GM11168 (cell line): ENCODE results near the gene ARHGAP18.

ENCODE experiments used
- in situ Hi-C: fragments of 300-500 bp; cut with MboI; formaldehyde crosslinking; loops from one replicate; pipeline ENCODE4 v1.12.0; 2022; ENCODE audit warnings: low sequenced_read_pairs; ENCODE audit not compliant: unreplicated experiment

The ARHGAP18 gene

DNA sequence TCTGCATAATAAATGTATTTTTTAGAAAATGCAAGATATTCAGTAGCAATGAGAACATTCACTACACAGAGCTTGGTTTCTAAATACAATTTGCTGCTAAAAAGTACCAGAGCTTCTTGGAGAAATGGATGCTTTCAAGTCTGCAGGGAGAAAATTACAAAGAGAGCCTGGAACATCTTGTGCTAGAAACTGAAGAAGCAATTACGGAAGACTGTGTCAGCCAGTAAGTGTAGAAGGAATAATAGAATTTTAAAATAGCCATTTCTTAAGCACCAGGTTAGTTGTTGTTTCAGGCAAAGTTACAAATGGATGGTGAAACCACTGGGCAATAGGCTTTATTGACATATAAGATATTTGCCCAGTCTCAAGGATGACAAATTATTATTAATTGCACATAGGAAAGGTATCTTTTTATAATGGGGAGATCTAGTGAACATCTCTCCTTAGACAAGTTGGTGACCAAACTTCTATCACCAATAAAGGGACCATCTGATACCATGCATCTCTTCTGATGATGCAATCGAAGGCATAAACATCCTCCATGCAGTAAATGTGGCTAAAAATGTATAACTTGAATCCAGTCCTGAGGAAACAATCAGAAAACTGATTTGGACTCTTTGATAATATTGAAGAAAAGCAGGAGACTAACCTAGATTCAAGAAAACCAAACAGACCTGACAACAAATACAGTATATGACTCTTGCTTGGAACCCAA lies 81.7 kb downstream of the ARHGAP18 start:
- in situ Hi-C loops = loop anchor here (5.0 kb wide), 1 partner anchor 99 kb away; no protein-coding TSS in a partner anchor

DNA sequence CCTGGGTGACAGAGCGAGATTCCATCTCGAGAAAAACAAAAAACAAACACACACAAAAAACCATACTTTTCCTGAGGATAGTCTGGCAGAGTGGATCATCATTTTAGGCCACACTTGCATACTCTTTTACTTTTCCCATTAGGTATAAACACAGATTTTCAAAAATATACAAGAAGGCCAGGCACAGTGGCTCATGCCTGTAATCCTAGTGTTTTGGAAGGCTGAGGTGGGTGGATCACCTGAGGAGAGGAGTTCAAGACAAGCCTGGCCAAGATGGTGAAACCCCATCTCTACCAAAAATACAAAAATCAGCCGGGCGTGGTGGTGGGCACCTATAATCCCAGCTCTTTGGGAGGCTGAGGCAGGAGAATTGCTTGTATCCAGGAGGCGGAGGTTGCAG lies 85.5 kb downstream of the ARHGAP18 start:
- in situ Hi-C loops = no loop called here

DNA sequence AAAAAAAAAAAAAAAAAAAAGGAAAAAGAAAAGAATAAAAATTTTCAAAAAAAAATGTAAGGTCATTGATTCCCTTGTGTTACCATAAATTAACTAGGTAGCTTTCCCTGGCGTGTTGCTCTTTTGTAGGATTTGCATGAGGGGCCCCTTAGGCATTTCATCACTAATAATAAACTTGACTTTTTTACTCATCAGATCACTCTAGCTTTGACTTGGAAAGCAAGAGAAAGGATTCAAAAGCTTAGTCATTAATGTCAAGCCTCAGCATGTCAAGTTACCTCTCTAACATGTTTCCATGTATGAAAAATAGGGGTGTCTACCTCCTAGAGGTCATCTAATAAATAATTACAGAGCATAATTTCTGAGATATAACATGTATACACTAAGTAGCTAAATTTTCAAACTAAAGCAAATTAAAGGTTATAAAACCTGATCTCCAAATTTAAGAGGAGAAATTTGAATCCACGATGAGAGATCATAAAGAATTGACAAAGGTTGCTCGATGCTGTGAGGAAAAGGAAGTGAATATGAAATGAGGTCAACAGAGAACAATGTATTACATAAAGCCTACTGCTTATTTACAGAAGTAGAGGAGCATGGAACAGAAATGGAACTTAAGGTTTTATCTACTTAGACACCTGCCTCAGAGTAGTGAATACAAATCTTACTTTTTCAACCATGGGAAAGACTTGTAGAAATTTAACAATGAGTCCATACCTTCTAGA lies 86.8 kb downstream of the ARHGAP18 start:
- in situ Hi-C loops = no loop called here

DNA sequence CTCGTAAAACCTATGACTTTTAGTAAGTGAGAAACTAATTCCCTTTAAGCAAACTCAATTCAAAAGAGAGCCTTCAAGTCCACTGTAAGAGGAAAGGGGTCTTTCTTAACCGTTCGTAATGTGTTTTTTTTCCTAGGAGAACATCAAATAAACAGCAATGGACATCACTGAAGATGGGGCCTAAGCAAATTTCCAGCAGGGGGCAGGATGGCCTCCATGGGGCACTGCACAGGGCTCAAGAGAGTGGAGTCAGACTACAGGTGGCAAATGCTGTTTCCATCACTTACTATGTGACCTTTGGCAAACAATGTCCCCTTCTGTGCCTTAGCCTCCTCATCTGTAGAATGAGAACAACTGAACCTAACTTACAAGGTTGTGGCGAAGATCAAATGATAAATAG lies 88.7 kb downstream of the ARHGAP18 start:
- in situ Hi-C loops = no loop called here

DNA sequence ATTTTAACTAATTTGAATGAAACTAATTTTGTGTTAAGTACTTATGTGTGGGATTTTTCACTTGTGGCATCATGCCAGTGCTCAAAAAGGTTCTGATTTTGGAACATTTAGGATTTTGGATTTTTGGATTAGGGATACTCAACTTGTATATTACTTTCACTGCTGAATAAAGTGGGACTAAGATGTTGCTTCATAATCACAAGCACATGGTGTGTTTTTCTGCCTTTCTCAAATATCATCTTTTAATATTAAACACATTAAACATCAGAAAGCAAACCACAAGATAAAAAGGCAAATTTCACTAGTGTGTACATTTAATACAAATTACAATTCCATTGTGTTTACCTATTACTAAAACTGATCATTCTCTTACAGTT lies 89.8 kb downstream of the ARHGAP18 start:
- in situ Hi-C loops = no loop called here

DNA sequence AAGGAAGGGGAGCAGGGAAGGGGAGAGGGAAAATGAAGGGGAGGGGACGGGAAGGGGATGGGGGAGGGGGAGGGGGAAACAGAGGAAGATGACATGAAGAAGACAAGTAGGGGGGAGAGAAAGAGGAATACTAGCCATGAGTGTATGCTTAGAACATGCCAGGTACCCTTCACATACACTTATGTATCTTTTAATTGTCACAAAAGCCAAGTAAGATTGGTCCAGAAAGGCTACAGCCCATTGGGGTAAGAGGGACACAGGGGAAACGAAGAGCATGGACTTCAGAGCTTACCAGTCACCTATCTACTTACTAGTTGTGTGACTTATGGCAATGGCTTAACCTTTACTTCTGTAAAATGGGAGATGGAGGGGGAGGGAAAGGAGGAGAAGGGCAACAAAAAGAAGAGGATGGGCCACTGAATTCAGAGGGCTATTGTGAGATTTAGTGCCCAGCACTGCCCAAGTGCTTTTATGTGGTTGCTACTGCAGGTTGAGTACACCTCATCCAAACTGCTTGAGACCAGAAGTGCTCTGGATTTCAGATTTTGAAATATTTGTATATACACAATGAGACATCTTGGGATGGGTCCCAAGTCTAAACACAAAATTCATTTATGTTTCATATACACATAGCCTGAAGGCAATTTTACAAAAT lies 90.3 kb downstream of the ARHGAP18 start:
- in situ Hi-C loops = no loop called here

DNA sequence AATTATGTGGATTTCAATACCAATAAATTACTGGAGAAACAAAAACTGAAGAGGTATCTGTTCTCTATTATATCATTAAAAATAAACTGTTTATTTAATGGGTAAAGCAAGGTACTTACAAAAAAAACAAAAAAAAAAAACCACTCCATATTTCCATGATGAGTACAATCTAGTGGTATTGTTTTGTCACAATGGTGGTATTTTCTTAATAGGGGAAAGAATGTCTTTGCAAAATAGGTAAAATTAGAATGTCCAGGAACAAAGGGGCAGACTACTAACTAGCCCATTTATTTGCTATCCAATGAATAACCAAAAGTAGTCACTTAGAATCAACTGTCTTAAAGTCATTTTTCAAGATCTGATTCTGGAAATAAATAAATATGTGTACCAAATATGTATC lies 92.0 kb downstream of the ARHGAP18 start:
- in situ Hi-C loops = no loop called here

DNA sequence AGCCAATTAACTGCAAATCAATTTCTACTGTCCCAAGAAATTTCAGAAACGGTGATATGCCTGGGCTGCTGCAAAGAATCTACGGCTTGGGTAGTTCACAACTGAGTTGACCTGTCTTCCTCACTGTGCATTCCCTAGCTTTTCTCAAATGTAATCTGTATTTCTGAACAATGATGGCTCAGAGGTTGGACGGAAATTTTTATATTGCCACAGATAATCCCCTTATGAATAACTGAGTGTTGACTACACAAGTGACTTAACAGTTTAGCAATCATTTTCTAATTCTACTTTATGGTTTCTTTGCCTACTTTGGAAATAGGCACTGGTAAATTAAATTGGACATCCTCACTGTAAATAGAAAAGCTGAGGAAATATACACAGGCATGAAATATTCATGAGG lies 94.5 kb downstream of the ARHGAP18 start:
- in situ Hi-C loops = no loop called here

DNA sequence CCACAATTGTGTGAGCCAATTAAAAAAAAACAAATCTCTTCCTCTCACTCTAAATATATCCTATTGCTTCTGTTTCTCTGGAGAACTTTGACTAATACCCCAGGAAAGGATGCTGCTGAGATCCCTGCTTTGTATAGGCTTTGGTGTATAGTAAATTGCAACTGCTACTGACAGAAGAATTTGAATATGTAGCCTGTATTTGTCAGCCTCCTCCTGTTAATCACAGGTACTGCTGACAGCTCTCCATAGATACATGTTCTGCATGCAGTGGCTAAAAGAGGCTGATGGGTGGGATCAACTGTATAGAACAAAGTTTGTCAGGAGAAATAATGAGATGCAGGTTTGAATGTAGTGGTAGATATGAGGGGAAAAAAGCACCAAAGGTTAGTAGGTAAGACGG lies 95.0 kb downstream of the ARHGAP18 start:
- in situ Hi-C loops = no loop called here

DNA sequence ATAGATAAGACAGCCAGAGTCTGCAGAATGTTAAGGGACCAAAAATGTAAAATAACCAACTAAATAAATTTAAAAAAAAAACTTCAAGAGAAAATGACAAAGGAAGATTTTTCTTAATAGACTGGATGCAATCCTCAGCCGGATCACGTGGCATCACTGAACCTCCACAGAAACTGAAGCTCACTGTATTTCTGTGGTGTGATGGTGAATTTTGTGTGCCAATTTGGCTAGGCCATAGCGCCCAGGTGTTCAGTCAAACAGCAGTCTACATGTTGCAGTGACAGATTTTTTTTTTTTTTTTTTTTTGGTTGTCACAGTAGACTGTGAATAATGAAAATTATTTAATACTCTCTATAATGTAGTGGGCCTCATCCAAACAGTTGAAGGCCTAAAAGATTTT lies 95.5 kb downstream of the ARHGAP18 start:
- in situ Hi-C loops = no loop called here

DNA sequence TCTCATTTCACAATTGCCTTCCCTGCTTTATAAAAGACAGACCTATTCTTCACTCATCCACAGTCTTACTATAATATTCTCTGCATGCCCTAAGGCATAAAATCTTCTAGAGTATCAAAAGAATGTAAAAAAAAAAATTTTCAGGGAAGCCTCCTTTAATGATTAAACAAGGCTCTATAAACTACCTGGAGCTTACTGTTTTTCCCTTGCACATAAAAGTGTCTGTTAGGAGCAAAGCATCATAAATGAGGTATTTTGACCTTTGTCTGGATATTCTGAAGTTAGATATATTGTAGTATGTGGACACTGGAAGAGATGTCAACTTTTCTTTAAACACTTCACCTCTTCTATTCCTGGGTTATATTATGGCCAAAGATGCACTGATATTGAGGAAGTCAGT lies 97.5 kb downstream of the ARHGAP18 start:
- in situ Hi-C loops = no loop called here

DNA sequence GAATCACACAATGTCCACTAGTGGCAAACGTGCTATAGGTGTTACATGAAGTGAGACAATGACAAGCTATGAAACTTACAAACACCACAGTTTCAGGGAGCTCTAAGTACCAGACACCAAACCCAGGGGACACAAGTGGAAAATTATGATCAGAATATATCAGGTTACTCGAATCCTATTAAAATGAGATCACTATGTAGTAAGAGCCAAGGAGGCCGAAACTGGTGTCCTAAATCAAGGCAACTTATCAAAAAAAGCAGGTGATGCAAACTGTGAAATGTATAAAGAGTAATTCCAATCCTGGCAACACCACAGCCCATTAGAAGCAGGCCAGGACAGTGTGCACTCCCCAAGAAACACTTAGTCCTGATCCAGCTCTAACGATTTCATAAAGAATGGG lies 100.3 kb downstream of the ARHGAP18 start:
- in situ Hi-C loops = no loop called here

DNA sequence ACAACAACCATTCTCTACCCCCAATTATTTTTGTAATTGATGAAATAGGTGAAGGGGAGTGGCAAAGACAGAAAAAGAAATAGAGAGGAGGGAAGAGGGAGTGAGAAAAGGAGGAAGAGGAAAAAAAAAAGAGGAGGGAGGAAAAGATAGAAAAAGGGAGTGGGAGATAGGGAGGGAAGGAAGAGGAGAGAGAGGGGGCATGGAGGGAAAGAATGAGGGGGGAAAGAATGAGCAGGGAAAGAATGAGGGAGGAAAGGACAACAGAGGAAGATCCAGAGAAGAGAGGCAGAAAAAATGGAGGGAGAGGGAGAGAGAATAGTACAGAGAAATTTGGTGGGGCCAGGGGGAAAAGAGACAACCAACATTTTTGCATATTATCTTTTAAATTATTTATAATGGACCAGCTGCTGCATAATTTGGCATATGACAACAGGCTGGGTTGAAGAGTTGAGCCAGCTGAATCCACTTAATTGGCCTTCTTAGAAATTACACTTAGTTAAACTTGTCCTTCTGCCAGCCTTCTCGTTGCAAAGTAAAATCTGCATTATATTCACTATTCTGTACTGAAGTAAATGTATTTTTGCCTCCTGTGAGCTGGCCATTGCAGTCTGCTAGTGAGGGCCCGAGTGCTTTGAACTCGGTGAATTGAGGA lies 101.0 kb downstream of the ARHGAP18 start:
- in situ Hi-C loops = no loop called here

DNA sequence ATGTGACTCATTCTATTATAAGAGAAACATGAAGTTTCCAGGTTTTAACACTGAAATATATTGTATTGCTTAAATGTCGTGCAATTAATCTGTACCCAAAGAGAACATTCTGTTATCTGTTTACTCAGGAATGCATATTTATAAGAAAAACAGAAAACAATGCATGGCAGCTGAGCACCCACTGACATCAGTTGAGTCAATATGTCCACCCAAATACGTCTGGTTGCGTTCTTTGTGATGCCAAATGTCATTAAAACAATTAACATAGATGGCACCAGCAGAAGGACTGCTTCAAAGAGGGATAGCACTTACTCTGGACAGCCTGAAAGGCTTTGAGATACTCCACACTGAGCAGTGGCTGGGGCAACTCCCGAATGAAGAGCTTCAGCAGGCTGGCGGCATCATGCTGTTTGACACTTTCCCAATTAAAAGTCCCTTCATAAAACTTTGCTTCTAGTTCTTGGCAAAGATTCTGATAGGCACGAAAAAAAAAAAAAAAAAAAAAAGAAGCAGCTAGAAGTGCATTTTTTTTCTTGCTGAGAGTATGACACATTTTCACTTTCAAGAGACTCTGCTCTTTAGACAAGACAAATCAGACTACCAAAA lies 102.3 kb downstream of the ARHGAP18 start:
- in situ Hi-C loops = no loop called here

DNA sequence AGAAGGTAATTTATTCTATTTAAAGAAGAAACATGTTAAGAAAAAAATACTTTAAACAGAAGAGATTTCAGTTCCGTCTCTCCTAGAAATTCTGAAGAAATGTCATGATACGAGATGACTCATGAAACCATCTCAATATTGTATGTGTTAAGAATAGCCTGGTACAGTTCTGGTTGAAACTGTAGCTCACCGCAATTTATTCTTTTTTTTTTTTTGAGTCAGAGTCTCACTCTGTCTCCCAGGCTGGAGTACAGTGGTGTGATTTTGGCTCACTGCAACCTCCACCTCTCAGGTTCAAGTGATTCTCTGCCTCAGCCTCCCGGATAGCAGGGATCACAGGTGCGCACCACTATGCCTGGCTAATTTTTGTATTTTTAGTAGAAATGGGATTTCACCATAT lies 103.3 kb downstream of the ARHGAP18 start:
- in situ Hi-C loops = no loop called here

DNA sequence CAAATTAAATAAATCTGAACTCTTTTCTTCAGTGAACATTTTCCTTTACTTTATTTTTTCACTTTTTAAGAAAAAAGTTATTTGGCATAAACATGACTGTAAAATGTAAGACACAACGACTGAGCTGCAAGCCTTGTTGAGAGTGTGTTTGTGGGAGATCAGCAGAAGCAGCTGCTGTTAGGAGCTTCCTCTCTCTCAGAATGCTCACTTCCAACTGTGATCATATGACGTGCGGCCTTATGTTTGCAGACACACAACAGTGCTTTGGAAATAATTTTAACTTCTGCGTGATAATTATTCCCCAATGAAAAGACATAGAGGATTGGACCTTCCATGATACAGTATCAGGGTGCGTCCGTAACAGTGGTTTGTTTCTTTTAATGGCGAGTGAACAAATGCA lies 104.0 kb downstream of the ARHGAP18 start:
- in situ Hi-C loops = no loop called here

DNA sequence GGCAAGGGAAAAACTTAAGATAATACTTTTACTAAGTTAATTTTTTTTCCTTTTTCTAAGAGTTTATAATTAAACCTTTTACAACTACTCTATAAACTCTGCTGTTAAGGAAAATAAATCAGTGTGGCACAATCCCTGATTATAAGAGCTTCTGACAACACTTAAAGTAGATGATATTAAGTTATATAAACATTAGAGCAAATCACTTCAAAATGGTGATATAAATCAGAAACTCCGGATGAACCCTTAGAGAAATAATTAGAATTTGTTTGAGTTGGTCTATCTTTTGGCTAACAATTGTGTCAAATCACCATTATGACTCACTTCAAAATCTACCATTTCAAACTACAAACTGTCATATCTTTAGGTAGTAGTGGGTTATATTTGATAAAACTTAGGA lies 104.9 kb downstream of the ARHGAP18 start:
- in situ Hi-C loops = no loop called here

DNA sequence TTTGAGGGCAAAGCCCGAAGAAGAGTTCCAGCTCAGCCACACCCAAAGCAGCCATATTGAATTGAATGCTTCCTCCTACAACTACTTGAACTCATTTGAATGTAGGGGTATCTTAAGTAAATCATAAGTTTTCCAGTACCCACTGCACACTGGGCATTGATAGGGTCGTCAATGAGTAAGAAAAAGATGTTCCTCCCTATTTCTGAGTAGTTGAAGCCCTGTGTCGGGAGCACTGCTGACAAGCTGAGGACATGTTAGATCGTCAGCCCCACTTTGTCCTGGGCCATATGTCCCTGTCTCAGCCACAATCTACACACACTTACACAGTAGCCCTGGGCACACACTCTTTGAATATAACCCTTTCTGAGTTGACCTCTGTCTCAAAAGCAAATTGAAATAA lies 105.7 kb downstream of the ARHGAP18 start:
- in situ Hi-C loops = no loop called here

DNA sequence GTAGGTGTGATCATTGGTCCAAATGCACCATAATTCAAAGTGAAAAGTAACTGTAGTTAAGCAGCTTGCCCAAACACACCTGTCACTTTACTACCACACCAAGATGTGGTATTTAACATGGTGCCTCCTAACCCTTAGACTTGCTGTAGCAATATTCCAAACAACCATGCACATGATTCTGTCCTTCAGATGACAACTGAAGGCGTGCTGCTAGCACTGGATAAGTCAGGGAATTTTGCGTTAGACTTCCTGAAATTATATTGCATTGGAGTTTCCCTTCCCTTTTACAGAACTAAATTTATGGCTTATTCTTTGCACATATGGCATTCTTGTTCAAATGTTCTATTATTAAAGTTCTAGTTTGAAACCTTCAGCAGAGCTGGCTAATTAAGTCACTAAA lies 106.2 kb downstream of the ARHGAP18 start:
- in situ Hi-C loops = no loop called here

DNA sequence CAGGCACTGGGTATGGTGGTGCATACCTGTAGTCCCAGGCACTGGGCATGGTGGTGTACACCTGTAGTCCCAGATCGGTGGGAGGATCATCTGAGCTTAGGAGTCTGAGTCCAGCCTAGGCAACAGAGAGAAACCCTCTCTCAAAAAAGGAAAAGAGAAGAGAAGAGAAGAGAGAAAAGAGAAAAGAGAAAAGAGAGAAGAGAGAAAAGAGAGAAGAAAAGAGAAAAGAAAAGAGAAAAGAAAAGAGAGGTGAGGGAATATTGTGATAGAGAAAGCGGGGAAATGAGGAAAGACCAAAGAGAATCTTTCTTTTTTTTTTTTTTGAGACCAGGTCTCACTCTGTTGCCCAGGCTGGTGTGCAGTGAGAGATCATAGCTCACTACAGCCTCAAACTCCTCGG lies 108.7 kb downstream of the ARHGAP18 start:
- in situ Hi-C loops = no loop called here

DNA sequence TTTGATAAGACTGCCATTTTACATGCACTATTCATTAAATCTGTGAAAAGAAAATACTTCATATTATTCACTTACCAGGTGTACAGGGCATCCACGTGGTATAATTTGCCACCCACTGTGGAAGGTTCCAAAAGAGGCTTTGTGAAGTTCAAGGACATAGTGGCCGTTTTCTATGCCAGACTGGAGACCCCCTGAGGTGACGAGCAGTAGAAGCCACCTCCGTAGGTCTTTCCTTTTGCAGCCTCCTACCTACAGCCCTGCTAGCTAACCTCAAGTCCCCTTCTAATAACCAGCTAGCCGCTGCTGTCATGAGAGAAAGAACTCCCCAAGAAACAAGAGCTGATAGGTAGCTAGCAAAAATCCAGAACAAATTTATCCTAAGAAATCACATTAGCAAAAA lies 110.5 kb downstream of the ARHGAP18 start:
- in situ Hi-C loops = no loop called here
